Liver (tissue), 3 donors: ENCODE data around the gene FGD5.

Experiments
- JUND ChIP-seq, 2 donors: IDR thresholded peaks; 2 replicates each; pipeline ENCODE4 v1.6.1; 2016; ENCODE audit warnings: antibody characterized with exemption in 2 of 2
- RAD21 ChIP-seq, 2 donors: IDR thresholded peaks; 2 replicates each; pipeline ENCODE4 v1.6.1; 2016; ENCODE audit warnings: antibody characterized with exemption in 2 of 2, mild to moderate bottlenecking in 2 of 2
- YY1 ChIP-seq: IDR thresholded peaks from 2 replicates; pipeline ENCODE4 v1.6.1; 2016; ENCODE audit warnings: antibody characterized with exemption, mild to moderate bottlenecking
- ZBTB33 ChIP-seq: IDR thresholded peaks from 2 replicates; pipeline ENCODE4 v1.6.1; 2016; ENCODE audit warnings: antibody characterized with exemption
- TF ChIP-seq, protein P1 (sequence below): fragments of 150-350 bp; IDR thresholded peaks from 2 replicates; pipeline ENCODE4 v1.5.1; 2017; ENCODE audit warnings: improper control_type of control experiment, low read depth, low read length; ENCODE audit not compliant: missing input control
- donor health status: healthy.
- donor health status: healthy.

- TF ChIP-seq JUND (IDR thresholded peaks at IDR 0.05) (no peak), RAD21 (IDR thresholded peaks at IDR 0.05) (no peak), YY1 (no peak), ZBTB33 (no peak)
- TF ChIP-seq, protein P1, sequence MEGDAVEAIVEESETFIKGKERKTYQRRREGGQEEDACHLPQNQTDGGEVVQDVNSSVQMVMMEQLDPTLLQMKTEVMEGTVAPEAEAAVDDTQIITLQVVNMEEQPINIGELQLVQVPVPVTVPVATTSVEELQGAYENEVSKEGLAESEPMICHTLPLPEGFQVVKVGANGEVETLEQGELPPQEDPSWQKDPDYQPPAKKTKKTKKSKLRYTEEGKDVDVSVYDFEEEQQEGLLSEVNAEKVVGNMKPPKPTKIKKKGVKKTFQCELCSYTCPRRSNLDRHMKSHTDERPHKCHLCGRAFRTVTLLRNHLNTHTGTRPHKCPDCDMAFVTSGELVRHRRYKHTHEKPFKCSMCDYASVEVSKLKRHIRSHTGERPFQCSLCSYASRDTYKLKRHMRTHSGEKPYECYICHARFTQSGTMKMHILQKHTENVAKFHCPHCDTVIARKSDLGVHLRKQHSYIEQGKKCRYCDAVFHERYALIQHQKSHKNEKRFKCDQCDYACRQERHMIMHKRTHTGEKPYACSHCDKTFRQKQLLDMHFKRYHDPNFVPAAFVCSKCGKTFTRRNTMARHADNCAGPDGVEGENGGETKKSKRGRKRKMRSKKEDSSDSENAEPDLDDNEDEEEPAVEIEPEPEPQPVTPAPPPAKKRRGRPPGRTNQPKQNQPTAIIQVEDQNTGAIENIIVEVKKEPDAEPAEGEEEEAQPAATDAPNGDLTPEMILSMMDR, result no peak
Measured at GRCh38 chr3:14846226-14846880, 27.6 kb downstream of the FGD5 start.
